HepG2 (cell line): ENCODE results near the gene JMJD6.

Experiments used
- ATF3 ChIP-seq: sonication (generic); formaldehyde crosslinking; IDR thresholded peaks from 2 replicates; pipeline ENCODE4 v1.4.0; 2020; ENCODE audit warnings: missing genetic modification reagents
- CTCF ChIP-seq: sonication (generic); formaldehyde crosslinking; IDR thresholded peaks from 2 replicates; pipeline ENCODE4 v1.5.0; 2020; ENCODE audit warnings: mild to moderate bottlenecking, missing genetic modification reagents, moderate library complexity
- ELF1 ChIP-seq: sonication (generic); formaldehyde crosslinking; IDR thresholded peaks from 2 replicates; pipeline ENCODE4 v1.4.0; 2020; ENCODE audit warnings: missing genetic modification reagents
- ETV6 ChIP-seq: sonication (generic); formaldehyde crosslinking; conservative IDR thresholded peaks from 2 replicates; pipeline ENCODE4 v1.4.0; 2020; ENCODE audit warnings: missing genetic modification reagents
- HNF4G ChIP-seq, 2 experiments: sonication (generic) in 1 of 2; formaldehyde crosslinking in 1 of 2; IDR thresholded peaks; 2 replicates each; pipeline versions ENCODE4 v1.4.0 to v1.6.1; 2011 to 2020; ENCODE audit warnings: borderline replicate concordance in 2 of 2, low read depth in 2 of 2, mild to moderate bottlenecking in 2 of 2, low read length in 1 of 2, missing genetic modification reagents in 1 of 2, moderate library complexity in 1 of 2
- MAFF ChIP-seq: IDR thresholded peaks from 2 replicates; pipeline ENCODE4 v1.6.1; 2011; ENCODE audit warnings: low read depth, low read length, improper control_type of control experiment
- NFE2L2 ChIP-seq: fragments of 150-350 bp; IDR thresholded peaks from 2 replicates; pipeline ENCODE4 v1.6.1; 2014; ENCODE audit warnings: low read length
- PHB2 ChIP-seq: fragments of 450-650 bp; IDR thresholded peaks from 2 replicates; pipeline ENCODE4 v1.6.1; 2018; ENCODE audit not compliant: partially characterized antibody
- POLR2AphosphoS5 ChIP-seq: IDR thresholded peaks from 2 replicates; pipeline ENCODE4 v1.6.1; 2012; ENCODE audit warnings: low read depth, low read length
- ZNF839 ChIP-seq: sonication (generic); formaldehyde crosslinking; IDR thresholded peaks from 2 replicates; pipeline ENCODE4 v1.4.0; 2020; ENCODE audit warnings: missing genetic modification reagents, mild to moderate bottlenecking, borderline replicate concordance

- TF ChIP-seq MAFF (no peak), CTCF (CRISPR knock-in tag) (no peak), ZNF839 (CRISPR knock-in tag) (no peak), ELF1 (no peak), ETV6 (CRISPR knock-in tag) (no peak), POLR2AphosphoS5 (no peak), PHB2 (no peak), HNF4G (IDR thresholded peaks at IDR 0.05; ENCODE audit: borderline replicate concordance, low read depth, low read length) (no peak), HNF4G (CRISPR knock-in tag; IDR thresholded peaks at IDR 0.05; ENCODE audit: borderline replicate concordance, low read depth) (no peak), NFE2L2 (no peak), ATF3 (CRISPR knock-in tag) (no peak)
These were observed 44.1 kb downstream of the JMJD6 start for GRCh38 chr17:76682296-76682695.
